CD4-positive, alpha-beta T cell treated with Interleukin-6 at 100 ng/mL for 8 hours (primary cell): ENCODE measurements around the gene OGFOD3.
"Not testable (repeated sequence)": the region's sequence is repeated elsewhere in the genome, so short reads cannot be mapped to it uniquely, and the experiment has no call there.

Source experiments
- DNase-seq: peaks from one replicate; pipeline ENCODE4 v3.0.0-alpha.2; 2020; ENCODE audit warnings: mixed read lengths, low spot score

OGFOD3 gene

DNA sequence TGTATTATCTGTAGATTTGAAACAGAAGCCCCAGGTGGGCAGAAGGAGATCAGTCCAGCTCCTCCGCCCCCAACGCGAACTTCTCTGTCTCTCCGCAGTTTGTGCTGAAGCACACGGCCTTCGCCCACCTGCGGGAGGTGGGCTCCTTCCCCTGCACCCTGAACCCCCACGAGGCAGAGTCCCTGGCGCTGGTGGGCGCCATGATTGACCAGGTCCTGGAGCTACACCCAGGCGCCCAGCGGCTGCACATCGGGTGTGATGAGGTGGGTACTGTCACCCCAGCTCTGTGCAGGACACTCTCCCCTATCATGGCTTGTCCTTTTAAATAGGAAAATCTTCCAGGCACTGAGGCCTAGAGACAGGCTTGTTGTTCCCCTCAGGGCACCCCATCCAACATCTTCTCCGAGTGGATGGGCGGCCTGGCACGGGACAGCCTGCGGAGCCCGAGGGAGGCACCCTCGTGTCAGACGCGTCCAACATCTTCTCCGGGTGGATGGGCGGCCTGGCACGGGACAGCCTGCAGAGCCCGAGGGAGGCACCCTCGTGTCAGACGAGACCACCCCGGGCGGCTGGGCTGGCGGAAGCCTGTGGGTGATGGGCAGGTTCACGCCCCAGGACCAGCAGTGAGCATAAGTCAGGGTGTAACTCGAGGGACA, 15.3 kb upstream of the OGFOD3 start:
- DNase-seq: no peak

DNA sequence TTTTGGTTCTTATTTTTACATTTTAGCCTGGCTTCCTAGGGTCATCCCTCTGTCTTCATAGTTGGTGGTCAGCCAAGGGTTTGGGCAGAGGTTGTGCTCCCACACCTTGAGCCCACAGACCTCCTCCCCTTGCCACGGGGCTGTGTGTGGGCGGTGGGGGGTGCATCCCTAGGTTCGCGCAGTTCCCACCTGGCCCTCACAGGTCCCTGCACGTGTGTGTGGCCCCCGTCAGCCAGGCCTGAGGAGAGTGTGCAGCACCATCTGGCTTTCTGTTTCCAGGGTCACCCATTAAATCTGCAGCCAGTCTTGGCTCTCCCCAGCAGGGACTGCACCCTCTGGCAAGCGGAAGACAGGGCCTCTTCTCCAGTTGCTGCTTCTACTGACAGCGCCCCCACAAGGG, 13.6 kb upstream of the OGFOD3 start:
- DNase-seq: no peak

DNA sequence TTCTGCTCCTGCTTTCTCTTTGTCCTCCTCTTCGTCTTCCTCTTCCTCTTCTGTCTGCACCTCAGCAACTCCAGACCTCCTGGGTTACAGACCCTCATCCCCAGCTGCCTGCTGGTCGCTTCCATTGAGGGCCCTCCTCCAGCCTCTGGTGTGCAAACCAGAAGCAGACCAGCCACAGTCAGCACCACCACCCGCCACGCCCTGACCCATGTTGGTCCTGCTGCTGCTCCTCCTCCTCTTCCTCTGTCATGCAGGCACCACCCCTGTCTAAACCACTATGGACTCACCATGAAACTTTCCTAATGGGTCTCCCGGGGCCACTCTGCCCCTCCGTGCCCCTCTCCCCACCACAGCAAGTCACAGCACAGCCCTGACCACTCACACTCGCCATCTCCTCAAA, 11.4 kb upstream of the OGFOD3 start:
- no peak for DNase-seq

DNA sequence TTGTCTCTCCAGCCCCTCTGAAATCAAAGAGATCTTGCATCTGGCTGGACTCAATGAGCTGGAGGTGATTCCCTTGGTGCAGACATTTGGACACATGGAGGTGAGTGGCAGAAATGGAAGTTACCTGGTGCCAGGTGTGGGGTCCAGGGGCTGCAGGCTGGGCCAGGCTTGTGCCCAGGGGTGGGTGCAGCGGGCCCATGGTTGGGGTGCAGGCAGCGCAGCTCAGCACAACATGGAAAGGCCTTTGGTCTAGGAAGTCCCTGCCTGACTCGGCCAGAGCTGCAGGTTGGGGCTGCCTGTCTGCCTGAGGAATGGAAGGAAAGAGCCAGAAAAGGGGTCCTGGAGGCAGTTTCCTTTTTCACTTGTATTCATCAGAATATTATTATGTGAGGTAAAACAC, 10.2 kb upstream of the OGFOD3 start:
- no peak for DNase-seq

DNA sequence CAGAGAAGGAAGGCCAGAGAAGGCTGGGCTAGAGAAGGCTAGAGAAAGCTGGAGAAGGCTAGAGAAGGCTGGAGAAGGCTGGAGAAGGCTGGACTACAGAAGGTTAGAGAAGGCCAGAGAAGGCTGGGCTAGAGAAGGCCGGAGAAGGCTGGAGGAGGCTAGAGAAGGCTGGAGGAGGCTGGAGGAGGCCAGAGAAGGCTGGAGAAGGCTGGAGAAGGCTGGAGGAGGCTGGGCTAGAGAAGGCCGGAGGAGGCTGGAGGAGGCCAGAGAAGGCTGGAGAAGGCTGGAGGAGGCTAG, 6.4 kb upstream of the OGFOD3 start:
- no peak for DNase-seq

DNA sequence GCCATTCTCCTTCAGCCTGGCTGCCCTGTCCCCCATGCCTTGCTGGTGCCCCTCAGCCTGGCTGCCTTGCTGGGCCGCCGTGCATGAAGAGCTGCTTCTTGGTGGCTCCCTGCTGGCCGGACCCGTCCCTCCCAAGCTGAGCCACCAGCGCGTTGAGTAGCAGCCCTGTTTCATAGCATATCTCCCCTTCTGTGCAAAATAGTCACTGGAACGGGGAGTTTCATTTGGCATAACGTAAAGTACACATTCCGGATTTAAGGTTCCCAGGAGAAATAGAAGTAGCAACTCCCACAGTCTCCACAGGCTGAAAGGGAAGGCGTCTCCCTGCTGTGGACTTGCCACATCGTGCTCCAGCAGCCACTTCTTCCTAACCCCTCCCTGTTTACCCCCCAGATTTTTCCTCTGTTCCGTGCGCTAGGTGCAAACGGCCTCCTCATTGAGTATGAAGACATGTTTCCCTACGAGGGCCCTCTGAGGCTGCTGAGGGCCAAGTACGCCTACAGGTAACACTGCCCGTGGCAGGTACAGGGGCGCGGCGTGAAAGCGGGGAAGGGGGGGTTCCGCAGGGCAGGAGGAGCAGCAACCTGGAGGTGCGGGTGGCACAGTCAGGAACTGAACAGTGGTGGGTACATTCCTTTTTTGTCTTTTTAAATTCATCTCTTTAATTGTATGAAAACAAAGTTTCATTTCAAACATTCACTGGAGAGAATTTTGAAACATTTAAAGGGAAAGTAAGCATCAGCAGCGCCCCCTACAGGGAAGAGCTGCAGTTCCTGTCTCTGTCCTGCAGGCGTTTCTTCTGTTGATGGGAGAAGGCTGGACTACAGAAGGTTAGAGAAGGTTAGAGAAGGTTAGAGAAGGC, 5.8 kb upstream of the OGFOD3 start:
- DNase-seq: peak; percentile 46

DNA sequence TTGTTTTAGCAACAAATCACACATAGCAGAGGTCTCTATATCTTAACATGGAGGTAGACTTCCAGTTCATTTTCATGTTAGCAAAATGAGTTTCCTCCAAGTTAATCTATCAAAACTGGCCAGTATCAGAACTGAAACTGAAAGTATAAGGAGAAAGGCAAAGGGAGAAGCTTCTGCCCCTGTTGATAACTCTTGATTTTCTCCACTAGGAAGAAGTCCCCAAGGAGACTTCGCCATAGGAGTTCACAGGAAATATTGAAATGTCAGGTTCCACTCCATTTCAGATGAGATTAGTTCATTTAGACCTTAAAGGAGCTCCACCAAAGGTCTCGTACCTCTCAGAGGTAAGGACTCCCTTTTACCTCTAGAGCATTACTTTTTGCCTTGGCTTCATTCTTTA, 1.2 kb upstream of the OGFOD3 start:
- no peak for DNase-seq

DNA sequence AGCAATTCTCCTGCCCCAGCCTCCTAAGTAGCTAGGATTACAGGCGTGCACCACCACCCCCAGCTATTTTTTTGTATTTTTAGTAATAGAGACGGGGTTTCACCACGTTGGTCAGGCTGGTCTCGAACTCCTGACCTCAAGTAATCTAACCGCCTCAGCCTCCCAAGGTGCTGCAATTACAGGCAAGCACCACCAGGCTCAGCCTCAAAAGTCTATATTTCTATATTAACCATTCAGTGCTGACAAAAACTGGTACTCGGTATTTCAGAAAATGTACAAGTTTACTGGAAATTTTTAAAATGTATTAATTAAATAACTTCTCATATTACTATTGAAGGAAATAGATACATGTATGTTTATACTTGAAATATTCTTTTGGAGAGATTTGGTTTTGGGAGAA, 1.6 kb downstream of the OGFOD3 start:
- no peak for DNase-seq

DNA sequence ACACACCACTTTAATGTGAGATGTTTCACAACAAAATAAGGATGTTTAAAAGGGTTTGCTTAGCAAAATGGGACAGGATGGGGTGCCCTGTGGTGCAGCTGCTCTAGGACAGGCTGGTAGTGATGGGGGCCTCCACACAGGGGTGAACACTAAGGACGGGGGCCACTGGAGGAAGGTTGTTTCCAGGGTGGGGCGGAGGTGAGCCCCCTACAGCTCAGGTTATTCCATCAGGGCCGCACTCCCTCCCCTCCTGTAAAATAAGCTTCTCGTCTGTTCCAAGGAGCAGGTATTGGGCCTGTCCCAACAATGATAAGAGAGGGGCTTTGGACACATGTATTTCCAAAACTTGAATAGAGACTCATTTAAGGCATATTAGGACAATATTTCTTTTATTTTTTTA, 2.1 kb downstream of the OGFOD3 start:
- DNase-seq: no peak

DNA sequence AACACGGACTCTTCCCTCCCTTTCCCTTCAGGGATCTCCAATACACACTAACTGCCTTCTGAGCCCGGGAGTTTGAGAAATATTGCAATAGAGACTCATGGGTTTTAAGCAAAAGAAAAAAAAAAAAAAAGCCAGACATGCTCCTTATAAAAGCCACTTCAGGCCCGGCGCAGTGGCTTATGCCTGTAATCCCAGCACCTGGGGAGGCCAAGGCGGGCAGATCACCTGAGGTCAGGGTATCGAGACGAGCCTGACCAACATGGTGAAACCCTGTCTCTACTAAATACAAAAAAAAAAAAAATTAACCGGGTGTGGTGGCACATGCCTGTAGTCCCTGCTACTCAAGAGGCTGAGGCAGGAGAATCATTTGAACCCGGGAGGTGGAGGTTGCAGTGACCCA, 2.6 kb downstream of the OGFOD3 start:
- DNase-seq: no peak

DNA sequence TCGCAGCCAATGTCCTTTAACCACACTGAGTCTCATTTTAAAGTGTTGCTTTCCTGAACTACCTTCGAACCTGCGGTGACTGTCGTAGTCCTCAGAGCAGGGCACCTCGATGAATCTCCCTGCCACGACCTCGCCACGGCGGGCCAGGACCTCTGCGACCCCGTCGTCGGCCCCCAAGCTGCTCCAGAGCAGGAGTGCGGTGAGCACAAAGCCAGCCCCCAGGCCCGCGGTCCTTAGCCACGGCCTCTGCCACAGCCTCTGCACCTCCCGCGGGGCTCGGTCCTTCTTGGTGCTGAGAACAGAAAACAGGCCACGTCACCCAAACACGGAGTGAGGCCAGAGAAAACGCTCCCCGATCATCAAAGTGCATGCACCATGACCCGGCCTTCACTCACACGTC, 3.0 kb downstream of the OGFOD3 start:
- no peak for DNase-seq

DNA sequence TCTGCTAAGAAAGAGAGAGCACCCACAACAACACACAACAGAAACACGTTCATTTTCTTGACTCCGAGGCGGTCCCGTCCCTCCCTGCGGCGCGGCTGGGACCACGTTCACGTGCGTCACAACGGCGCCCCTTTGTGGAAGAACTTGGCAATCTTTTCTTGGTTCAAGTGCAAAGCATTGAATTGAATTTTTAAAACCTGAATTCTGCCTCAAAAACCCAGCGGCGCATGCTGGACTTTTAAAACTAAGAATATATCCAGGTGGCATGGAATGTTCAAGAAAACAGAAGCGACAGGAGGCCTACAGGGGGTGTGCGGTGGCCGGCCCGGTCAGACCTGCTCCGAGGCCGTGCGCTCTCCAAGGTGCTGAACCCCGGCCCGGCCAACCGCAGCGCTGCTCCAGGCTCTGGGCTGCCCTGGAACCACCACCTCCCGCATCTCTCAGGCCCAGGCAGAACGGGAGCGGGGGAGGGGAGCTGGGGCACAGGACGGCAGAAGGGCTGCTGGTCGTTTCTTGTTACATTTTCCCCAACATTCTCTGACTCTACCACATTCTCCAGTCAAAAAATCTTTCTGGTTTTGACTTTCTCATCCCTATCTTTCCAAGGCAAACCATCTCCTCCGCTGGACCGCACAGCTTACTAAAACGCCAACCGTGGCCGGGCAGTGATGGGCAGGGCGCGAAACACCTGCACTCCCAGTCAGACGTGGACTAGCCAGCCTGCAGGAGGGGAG, 3.7 kb downstream of the OGFOD3 start:
- DNase-seq: peak; percentile 63

DNA sequence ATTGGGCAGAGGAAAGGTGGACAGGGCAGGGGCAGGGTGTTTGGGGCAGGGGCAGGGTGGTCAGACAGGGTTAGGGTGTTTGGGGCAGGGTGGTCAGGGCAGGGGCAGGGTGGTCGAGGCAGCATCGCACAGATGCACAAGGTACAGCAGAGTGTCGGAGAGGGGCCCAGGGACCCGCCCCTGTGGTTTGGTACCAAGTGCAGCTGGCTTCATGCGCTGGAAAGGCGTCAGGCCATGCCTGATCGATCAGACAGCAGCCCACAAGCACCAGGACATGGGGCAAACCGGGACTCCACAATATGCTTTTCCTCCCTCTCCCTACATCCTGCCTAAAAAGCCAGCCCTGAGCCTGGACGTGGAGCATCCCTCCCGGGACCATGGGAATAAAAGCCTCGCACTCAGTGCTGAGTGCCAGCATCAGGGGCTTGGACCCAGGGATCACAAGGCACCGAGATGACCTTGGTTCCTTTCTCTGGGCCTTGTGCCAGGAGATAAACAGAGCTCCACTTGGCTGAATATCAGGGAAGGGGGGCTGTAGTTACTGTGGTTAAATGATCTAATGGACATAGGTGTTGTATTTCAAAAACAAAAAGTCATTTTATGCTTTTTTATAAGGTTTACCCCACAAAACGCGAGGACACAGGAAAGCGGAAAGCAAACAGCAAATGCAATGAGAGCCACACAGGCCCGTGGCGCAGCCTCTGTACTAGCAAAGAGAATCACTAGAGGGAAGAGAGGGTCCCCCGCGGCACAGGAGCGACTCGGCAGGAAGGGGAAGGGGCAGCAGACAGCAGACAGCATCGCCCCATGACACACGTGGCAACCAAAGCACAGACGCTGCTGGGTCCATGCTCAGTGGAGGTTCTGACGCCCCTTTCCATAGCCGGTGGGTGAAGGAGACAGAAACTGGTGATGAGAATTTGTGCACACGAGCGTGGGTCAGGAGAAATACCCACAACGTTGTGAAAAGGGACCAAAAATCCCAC, 5.6 kb downstream of the OGFOD3 start:
- no peak for DNase-seq

DNA sequence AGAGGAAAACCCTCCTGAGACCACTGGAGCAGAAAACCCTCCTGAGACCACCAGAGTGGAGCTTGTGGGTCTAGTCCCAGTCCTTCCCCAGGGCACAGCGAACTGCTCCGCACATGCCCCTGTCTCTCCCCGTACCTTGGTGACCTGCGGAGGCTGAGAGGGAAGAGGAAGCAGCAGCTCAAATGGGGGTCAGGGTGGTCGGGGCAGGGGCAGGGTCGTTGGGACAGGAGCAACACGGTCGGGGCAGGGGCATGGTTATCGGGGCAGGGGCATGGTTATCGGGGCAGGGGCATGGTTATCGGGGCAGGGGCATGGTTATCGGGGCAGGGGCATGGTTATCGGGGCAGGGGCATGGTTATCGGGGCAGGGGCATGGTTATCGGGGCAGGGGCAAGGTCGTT, 6.3 kb downstream of the OGFOD3 start:
- DNase-seq: not testable (repeated sequence)

DNA sequence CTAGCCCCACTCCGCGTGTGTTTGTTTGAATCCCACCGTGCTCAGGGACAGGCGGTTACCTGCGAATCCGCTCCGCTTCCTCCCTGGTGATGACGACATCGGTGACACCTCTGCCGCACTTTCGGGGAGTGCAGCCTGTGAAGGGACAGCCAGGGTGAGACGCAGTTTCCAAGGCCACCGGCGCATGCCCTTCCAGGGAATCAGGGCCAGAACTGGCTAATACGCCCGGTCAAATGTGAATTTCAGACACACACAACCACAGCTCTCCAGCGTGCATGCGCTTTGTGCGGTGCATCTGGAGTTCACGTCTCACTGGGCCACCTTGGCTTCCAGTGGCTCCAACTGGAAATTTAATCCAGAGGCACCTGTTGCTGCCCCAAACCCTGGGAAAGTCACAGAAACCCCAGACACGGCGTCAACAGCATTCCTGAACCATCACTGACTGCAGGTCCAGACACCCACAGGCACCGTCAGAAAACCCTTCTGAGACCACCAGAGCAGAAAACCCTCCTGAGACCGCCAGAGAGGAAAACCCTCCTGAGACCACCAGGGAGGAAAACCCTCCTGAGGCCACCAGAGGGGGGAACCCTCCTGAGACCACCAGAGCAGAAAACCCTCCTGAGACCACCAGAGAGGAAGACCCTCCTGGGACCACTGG, 6.9 kb downstream of the OGFOD3 start:
- DNase-seq: no peak

DNA sequence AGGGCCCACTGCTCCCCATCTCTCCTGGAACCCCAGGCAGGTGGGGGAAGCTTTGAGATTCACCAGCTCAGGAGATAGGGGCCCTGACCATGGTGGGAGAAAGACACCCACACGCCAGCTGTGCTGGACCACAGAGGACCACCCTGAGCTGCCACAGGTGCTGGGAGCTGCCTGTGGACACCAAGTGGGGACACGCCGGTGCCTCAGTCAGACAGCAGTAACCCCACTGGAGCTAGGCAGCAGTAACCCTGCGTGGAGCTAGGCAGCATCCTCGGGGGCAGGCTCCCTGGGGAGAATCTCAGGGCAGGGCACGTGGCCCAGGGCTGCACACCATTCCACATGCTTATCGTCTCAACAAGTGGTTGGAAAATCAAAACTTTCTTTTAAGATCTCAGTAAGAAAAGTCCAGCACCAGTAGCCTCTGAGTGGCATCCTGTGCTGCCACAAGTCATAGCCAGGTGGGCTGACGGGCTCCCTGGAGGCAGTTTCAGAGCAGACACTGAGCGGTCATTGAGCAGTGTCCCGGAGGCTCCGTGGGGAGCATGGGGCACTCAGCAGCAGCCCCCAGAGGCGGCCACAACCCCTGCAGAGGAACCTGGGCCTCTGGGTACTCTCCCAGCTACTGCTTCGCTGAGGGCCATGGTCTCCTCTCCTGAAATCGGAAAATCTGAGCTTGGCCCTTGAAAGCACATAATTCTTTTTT, 8.2 kb downstream of the OGFOD3 start:
- no peak for DNase-seq

DNA sequence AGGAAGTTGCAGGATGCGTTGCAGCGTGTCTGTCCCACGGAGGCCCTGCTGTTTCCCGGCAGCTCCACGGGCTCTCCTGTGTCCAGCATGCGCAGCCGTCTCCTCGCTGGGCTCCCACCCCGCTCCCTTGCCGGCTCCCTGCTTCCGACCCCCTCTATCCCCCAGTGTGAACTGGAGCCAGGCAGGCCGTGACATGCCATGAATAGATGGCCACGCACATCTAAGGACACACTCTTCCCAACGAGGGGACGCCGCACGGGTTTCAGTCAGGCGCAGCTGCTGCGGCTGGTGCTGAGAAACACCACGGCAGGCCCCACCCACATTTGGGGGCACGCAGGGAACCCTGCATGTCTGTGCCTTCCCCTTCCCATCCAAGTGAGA, 9.5 kb downstream of the OGFOD3 start:
- no peak for DNase-seq

DNA sequence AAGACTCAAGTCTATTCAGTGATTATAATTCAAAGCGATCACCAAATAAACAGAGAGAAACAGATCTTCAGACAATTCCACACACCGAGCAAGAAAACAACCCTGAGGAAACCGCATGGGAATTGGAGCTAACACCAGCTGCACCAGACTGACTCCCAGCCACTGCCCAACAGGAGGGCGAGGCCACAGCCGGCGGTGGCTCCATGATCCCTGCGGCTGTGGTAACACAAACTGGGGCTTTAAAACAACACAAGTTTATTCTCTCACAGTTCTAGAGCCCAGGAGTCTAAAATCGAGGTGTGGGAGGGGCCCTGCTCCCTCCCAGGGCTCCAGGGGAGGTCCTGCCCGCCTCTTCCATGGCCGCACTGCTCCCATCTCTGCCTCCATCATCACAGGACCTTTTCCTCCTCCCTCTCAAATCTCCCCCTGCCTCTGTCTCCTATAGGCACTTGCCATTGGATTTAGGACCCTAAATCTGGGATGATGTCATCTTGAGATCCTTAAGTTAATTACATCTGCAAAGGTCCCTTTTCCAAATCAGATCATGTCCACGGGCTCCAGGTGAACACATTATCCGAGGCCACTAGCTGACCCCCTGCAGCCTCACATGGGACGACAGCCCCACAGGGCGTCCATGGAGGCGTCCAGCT, 10.0 kb downstream of the OGFOD3 start:
- no peak for DNase-seq

DNA sequence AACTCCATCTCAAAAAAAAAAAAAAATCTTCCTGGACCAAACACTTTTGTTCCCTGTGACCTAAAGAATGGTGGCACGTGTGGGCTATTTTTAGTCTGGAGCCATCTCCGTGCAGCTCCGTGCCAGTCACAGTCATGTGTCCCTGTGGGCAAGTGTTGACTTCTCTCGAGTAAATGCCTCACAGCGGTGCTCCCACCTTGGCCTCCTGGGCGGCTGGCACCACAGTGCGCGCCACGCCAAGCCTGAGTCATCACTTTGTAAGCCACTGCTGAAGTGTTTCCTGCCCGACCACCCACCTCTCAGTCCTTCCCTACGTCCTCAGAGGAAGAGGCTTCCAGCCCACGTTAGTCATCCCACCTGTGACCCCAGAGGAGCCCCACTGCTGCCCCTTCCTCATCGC, 11.1 kb downstream of the OGFOD3 start:
- DNase-seq: no peak

DNA sequence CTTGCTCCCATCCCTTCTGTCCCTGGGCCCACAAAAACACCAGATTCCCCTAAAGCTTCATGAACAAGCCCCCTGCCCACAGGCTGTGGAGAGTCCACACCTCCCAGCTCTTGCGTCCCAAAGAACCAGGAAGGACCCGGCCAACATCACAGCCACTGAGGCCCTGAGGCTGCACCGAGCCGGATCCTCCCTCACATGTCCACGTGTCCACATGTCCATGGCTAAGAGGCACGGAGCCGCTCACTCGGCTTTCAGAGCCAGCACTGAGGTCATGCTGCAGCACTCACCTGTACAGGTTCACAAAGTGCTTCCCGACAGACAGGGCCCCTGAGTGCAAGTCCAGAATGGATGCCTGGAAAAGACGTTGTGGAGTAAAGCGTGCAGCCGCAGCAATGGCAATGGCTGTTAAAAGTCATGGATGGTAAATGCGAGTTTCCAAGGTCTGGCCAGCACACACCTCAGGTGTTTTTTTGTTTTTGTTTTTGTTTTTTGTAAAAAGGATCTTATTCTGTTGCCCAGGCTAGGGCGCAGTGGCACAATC, 12.2 kb downstream of the OGFOD3 start:
- DNase-seq: no peak
